ENCODE data around the gene UBXN10.

The UBXN10 gene

GRCh38 chr1:20200966-20201365, 15.1 kb downstream of the UBXN10 start:
- no peak for TF ChIP-seq CTCF (IDR thresholded peaks at IDR 0.05; ENCODE audit: insufficient read depth, missing control alignments)
- DNase-seq (ENCODE audit: insufficient read length, low spot score) (no peak), FAIRE-seq (no peak)

DNA sequence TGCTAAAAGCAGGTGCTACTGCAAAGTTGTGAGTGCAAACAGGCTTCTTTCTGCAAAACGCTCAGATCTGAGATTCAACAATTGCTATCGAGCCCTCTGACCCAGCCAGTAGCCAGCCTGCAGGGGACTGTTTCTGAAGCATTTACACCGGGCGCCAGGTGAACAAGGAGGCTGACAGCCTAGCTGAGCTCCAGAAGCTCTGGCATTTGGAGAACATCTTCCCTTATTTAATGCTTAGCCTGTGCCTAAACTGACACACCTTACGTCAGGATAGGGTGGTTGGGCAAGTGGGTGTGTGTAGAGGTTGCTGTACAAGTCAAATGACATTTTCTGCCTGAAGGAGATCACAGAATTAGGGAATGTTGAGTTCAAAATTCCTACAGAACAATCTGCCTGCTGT, 16.3 kb downstream of the UBXN10 start:
- TF ChIP-seq CTCF (IDR thresholded peaks at IDR 0.05; ENCODE audit: insufficient read depth, missing control alignments) = no peak
- no peak for FAIRE-seq
- no peak for DNase-seq (ENCODE audit: insufficient read length, low spot score)

DNA sequence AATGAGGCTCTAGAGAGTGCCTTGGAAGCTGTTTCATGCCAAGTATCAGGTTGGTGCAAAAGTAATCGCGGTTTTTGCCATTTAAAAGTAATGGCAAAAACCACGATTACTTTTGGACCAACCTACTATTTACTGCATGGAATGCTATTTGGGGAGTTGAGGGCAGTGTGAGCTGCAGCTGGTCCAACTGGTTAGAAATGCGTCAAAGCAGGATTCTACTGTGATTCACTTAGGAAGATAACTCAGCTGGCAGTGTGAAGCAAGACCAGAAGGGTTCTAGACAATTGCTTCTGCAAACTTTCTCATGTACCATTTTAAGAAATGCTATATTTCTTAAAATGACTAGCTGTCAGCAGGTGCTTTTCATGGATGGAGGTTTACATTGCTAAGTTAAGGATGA, 21.6 kb downstream of the UBXN10 start:
- FAIRE-seq (no peak), DNase-seq (ENCODE audit: insufficient read length, low spot score) (no peak)
- no peak for TF ChIP-seq CTCF (IDR thresholded peaks at IDR 0.05; ENCODE audit: insufficient read depth, missing control alignments)

GRCh38 chr1:20209471-20209870, 23.6 kb downstream of the UBXN10 start:
- DNase-seq (ENCODE audit: insufficient read length, low spot score) (no peak), FAIRE-seq (no peak)
- no peak for TF ChIP-seq CTCF (IDR thresholded peaks at IDR 0.05; ENCODE audit: insufficient read depth, missing control alignments)

- FAIRE-seq (no peak), DNase-seq (ENCODE audit: insufficient read length, low spot score) (no peak)
- no peak for TF ChIP-seq CTCF (IDR thresholded peaks at IDR 0.05; ENCODE audit: insufficient read depth, missing control alignments)
These were observed 25.0 kb downstream of the UBXN10 start for GRCh38 chr1:20210736-20211460.

DNA sequence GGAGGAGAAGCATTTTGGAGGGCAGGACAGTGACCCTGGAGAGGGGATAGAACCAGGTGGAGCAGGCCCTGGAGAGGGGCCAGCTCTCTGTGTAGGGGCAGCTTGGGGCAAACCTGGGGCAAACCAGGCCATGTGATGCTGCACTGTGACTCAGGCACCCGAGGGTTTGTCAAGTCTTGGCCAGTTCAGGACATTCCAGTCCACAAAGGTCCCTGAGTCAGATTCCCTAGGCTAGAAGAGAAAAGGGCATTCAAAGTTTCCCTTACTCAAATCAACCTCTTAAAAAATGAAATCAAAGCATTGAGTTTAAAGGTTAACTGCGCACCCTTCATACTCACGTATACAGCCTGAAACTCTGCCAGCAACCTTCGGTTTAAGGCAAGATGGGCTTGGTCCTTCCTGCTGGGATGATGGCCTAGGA, 25.6 kb downstream of the UBXN10 start:
- TF ChIP-seq CTCF (IDR thresholded peaks at IDR 0.05; ENCODE audit: insufficient read depth, missing control alignments) = no peak
- FAIRE-seq (no peak), DNase-seq (ENCODE audit: insufficient read length, low spot score) (no peak)

DNA sequence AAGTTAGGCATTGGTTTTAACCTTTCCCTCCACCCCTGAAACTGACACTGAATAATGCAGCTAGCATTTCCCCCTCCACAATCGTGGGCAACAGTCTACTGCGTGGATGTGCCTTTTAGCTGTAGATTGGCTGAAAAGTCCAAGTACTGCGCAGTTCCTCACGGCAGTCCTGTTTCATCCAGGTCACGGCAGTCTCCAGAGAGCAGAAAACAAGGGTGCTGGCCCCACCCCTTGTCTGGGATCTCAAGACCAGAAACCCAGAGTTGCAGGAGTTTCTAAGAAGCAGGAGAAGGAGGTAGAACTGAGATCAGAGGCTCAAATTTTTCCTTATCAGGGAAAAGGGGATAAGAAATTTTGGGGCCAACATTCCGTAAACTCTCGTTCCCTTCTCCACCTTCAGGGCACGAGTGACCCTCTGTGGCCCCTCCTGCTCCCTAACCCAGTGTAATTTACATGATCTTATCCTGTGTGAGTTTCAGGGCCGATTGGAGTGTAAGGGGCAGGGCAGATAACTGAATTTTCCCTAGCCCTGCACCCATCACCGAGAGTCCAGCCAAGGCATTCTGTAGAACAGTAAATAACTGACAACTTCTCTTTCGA, 26.3 kb downstream of the UBXN10 start:
- TF ChIP-seq CTCF (IDR thresholded peaks at IDR 0.05; ENCODE audit: insufficient read depth, missing control alignments) = no peak
- FAIRE-seq = no peak

More for the DNA sequence above, 26.3 kb downstream of the UBXN10 start:
- DNase-seq (ENCODE audit: insufficient read length, low spot score) = no peak

Data from D721Med (cell line).